Eye (tissue), 1 donor: Measurements from ENCODE around the gene LAMA4.
A peak's percentile ranks its signal among the peaks of the same experiment; 100 is the strongest.
"Not testable (repeated sequence)": the region's sequence is repeated elsewhere in the genome, so short reads cannot be mapped to it uniquely, and the experiment has no call there.

Source experiments
- DNase-seq: peaks from one replicate; pipeline ENCODE4 v3.0.0-alpha.2; 2015

The LAMA4 gene

DNA sequence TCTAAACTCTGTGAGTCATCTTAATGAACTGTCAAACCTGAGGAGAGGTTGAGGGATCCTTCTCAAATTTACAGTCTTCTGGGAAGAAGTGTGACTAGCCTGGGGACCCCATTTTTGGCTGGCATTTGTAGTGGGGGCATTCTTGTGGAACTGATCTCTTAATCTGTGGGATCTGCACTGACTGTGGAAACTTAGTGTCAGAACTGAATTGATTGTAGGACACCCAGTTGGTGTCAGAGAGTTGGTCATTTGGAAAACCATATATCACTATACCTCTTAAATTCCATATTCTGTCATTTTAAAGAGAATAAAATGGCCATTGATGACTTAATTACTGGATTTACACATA, 48.3 kb downstream of the LAMA4 start:
- no peak for DNase-seq

DNA sequence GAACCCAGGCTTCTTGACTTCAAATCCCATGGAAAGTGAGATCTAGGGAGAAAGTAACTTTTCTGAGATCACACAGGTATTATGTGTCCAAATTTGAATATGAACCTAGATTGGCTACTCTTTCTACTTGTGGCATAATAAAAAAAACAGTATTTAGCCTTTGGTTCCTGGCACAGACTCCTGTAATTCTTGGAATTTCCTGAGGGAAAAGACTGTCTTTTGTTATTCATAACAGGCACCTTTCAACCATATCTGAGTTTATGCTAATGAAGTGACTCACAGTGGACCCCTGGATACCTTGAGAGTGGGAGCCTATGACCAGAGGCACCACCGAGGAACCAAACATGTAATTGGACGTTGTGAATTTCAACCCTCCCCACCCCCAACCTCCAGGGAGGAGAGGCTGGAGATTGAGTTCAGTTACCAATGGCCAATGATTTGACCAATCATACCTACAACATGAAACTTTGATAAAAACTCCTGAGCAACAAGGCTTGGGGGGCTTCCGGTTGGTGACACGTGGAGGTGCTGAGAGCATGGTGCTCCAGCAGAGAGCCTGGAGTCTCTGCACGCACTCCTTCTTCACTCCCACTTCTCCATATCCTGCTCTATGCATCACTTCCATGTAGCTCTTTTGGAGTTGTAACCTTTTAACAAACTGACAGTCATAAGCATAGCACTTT, 48.8 kb downstream of the LAMA4 start:
- DNase-seq, result no peak

DNA sequence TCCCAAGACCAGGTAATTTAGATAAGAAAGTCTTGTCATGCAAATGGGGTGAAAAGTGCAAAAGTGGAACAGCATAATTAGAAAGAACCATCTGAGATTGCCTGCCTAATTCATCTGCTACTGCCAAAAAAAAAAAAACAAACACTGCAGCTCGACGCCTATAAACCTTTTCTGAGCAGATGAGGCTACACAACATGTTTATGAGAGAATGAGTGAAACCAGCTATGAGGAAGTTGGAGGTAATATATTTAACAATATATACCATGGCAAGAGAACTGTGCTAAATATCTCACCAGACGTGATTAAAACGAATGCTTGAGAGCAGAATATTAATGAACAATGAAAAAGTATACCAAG, 50.0 kb downstream of the LAMA4 start:
- DNase-seq, result no peak

DNA sequence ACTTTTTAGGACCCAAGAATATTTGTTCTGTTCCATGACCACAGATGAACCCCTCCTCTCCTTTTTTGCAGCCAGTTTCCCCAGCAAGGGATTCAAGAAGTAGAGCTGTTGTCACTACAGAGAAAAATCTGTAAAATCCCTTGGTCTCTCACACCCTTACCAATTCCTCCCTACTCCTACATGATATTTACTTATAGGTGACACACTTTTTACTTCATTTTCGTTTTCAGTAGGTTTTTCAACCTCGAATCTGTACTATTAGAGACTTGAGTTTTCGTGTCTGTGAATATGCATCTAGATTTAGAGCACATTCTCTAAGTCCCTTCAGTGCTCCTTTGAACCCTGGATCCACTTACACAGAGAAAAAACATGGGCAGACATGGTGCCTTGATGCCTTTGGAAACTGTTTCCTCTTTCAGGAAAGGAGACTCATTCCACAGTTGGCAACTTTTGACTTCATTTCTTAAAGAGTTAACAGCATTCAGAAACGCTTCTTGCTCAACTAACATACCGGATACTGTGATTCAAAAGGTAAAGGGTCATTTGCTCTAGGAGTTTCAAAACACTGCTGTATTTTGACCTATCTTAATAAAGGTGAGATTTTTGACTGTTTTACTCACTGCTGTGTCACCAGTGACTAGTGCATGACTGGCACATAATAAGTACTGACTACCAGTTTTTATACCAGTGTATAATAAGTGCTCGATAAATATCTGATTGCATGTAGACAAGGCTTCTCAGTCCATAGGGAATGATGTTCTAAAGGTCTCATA, 50.6 kb downstream of the LAMA4 start:
- DNase-seq, result no peak

DNA sequence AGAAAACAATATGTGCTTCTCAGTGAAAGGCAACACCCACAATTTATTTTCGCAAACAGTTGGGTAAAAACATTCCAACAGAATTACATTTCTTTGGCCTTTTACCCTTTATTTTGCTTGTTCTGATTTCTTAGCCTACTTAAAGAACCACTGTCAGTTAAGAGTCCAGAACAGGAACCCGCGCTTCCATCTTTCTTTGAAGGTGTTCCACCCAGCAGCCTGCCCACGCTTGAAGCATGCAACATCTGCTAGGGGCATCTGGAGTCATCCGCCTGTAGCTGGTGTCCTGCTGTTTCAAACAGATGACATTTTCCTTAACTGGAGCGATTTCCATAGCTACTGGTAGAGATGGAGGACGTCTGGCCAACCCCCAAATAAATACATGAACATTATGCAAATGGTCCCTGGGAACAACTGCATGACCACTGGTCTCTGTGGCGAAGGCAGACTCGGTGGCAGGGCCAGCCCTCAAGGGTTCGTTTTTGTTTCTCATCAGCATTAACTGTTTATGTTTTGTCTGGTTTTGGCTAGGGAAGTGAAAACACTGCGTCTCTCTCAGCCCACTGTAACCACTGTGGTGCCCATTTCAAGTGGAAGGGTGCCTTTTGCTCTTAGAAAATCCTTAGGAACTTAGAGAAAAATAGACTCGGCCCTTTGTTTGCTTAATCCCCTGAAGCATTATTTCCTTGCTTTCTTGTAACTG, 51.6 kb downstream of the LAMA4 start:
- DNase-seq, result no peak

DNA sequence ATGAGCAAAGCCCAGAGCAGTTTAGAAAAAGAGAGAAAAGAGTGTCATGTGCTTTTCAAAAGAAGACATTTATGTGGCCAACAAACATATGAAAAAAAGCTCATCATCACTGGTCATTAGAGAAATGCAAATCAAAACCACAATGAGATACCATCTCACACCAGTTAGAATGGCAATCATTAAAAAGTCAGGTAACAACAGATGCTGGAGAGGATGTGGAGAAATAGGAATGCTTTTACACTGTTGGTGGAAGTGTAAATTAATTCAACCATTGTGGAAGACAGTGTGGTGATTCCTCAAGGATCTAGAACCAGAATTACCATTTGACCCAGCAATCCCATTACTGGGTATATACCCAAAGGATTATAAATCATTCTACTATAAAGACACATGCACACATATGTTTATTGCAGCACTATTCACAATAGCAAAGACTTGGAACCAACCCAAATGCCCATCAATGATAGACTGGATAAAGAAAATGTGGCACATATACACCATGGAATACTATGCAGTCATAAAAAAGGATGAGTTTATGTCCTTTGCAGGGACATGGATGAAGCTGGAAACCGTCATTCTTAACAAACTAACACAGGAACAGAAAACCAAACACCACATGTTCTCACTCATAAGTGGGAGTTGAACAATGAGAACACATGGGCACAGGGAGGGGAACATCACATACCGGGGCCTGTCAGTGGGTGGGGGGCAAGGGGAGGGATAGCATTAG, 54.0 kb downstream of the LAMA4 start:
- DNase-seq, result not testable (repeated sequence)

DNA sequence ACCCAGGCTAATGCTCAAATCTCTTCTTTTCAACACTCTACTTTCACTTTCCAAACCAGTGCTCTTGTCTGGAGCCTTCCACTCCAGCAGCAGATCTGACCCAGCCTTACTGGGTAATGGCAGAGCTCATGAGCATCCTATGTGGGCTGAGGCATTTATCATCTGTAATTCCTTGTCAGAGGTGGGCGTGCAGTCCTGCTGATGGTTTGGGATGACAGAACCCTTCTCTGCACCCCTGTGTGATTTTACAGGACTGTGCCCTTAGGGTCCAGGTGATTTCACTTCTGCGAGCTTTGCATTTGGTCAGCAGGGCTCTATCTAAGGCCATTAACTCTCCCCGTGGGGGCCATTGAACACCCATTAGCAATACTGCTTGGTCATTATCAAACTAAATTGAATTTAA, 55.4 kb downstream of the LAMA4 start:
- no peak for DNase-seq

DNA sequence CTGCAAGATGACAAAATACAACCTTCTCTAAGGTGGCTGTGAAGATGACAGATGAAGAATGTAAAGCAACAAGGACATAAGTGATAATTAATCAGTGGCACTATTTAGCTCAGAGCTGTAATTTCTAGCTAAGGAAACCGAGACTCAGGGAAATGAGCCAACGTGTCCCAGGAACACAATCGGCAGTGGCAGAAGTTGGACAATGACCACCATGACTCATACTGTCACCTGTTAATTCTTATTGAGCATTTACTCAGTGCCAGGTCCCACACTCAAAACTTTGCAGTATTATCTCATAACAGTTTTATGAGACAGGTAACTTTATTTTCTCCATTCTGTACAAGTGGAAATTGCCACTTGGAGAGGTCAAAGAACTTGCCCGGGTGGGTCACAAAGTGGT, 55.8 kb downstream of the LAMA4 start:
- DNase-seq, result no peak

DNA sequence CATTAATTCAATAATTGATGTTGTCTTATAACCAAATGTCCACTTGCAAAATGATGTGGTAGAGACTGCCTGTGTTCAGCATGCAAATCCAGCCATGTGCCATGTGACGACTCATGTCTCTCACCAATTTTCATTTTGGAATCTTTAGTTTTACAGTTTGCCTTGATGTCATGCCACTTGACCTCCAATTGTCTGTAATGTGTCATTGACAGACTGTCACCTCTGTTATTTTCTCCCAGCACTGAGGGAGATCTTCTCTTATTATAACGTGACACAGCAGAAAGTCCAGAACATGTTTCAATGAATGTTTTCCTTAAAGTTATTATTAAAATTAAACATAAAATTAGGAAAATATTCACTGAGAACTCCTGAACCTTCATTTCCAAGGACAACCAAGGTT, 56.7 kb downstream of the LAMA4 start:
- DNase-seq, result no peak

DNA sequence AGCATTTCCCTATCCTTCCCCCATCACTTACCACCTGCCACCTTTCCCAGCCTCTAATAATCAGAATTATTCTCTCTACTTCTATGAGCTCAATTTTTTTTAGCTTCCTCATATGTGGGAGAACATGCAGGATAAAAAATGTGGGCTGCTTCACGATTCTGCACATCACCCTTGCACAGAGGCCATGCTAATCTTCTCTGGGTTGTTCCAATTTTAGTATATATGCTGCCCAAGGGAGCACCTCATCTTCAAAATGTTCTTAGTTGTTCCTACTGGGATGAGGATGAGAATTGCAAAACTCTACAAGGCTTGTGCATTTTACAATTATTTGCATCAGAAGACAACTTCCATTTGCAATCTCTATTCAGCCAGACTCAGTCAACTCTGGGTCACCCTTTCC, 58.1 kb downstream of the LAMA4 start:
- DNase-seq, result no peak

DNA sequence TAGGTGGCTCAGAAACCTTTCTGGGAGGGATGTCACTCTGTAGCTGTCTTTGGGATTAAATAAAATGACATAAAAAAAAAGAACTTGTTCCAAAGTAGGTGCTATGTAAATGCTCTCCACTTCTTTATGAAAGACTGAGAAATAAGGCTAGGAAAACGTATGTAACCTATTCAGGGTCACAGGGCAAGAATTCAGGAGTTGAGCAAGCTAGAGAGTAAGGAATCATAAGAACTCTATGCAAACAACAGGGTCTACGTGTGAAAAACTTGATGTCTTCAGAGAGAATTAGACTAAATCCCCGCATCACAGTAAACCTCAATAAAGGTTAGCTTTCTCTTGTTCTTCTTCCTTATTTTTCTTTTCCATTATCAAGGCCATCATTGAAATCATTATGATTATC, 59.2 kb downstream of the LAMA4 start:
- DNase-seq, result no peak

DNA sequence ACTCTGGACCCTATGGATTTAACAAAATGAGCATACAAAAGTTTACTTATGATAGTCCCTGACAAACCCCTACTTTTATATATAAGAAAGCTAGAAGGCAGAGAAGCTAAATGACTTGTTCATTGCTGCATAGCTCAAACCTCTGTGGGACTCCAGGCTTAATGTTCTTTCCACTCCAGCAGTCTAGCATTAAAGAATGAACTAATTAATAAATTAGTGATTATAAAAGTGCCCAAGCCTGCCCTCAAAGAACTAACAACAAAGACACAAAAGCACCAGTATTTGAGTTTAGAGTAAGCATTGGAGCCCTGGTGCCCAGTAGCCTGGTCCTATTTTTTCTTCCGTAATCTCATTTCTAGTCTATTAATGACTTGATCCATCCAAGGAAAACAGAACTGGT, 59.9 kb downstream of the LAMA4 start:
- DNase-seq, result no peak

DNA sequence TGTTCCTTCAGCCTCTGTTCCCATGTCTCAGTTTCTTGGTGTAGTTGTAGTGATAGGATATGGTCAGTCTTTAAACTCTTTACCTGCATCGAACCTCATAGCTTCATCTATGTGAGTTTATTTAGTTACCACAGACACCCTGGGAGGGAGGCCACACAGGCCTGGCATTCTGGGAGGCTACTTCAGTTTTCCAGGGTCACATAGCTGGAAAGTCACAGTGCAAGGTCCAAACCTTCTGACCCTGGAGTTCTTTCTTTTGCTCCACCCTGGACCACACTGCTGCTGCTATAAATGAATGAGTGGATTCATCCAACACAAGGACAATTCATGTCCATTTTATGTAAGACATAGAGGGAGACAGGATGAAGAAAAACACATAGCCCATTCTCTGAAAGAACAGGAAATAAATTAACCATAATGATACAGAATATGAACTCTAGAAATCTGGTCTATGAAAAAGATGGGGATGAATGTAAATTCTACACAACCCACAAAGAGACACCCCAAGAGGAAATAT, 60.8 kb downstream of the LAMA4 start:
- DNase-seq, result no peak

DNA sequence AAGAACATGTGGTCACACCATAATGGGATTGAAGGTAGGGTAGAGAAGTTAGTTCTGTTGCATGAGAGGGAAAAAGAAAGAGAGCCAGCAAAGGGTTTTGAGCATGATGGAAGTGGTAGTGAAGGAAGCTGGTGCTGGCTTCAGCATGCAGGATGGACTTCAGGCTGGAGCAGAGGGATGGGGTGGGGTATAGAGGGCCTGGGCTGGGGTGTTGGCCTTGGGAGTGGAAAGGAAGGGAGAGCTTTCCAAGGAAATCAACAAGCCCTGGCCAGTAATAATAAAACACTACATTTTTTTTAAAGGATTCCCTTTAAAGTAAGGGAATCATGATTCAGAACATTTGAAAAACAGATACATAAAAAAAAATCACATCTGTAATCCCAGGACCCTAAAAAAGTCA, 61.2 kb downstream of the LAMA4 start:
- DNase-seq, result no peak

DNA sequence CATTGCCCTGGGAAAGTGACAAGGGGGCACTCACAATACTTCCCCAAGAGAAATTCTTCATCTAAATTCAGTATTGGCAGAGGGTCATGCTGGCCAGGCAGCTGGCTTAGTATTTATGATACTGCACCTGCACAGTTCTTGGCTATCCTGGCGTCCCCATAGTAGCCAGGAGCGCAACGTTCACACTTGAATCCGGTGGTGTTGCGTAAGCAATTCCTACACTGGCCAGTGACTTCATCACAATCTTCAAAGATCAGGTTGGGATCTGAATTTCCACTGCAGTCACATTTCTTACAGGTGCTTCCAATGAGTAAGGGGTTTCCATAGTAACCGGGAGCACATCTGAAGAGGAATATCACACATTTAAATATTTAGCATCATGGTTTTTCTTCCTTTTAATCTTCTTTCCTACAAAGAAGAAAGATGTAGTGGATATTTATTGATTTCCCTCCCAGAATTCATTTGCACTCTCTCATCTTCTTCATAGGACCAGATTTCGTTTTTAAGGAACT, 62.8 kb downstream of the LAMA4 start:
- no peak for DNase-seq

DNA sequence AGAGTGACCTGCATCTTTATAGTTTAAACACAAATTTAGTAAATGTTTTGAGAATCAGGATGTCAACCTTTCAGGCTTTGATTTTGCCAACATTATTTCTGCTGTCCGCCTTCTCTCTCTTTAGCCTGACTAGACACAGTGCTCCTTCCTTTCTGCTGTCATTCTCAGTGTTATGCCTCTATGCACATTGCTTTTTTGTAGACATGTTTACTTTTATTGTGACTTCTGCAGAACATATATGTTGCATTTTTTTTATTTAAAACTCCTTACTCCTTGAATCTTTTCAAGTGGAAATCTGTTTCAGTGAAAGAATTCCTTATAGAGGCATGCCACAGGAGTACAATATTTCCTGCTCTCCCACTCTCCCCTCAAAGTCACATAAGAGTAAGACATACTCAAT, 64.2 kb downstream of the LAMA4 start:
- DNase-seq, result no peak

DNA sequence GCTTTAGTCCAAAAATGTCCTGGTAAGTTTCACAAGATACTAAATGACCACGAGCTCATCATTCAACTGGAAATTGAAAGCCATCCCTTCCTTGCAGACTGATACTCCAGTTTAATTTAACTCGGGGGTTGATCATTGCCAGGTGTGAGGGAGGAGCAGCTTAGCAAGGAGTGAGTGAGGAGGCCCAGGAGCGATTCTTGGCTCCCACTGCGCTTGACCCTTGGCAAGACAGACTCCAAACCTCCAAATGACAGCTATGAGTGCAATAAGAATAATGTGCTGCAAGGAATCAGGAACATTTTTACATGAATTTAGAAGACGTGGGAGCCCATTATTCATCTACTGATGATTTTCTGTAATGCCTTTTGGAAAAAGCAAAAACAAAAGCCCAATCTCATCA, 64.9 kb downstream of the LAMA4 start:
- DNase-seq, result no peak

DNA sequence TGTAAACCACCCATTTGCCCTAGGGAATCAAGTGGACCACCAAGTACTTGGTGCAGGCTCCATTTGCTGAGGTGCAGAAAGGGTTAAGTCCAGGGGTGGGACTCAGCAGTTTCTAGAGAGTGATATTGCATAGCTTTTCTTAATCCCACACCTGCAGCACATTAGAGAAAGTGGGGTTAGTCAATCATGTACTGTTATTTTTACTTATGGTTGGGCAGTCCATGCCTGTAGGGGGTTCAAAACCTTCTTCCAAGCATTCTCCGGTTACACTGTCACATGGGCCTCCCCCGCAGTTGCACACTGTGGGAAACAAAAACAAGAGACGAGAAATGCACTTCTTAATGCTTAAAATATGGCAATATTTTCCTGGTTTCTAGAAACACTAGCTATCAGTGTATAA, 65.5 kb downstream of the LAMA4 start:
- DNase-seq, result peak; percentile 61

DNA sequence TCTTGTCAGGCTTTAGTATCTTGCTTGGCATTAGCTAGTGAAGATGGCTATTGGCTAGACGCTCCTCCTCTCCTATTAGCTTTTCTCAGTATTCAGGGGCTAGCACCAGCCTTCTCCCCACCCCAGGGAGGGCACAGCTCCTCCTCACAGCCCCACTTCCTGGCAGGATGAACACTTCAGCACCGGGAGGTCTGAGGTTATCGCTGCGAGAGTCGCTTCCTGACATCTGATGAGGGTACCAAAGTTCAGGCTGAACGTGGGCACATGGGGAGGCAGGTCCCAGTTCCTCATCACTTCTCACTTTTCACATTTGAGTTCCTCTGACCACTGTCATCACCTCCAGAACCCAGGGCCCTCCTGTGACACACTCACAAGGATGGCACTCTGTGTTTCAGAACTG, 66.6 kb downstream of the LAMA4 start:
- no peak for DNase-seq

DNA sequence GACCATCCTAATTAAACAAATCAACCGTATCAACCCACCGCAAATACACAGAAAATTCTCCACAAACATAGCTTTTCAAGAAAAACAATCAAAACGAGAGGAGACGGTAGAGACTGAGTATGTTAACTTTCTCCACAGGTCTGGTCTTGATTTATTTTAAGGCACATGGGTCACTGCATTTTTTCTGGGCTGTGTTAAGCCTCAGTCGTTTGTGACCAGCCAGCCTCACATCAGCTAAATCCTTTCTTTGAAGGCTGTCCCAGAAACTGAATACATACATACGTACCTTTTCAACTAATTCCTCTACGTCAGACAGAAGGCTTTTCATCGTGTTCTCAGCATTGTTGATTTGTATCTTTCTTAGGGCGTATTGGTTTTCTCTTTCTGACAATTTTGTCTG, 69.4 kb downstream of the LAMA4 start:
- peak; percentile 66 for DNase-seq

DNA sequence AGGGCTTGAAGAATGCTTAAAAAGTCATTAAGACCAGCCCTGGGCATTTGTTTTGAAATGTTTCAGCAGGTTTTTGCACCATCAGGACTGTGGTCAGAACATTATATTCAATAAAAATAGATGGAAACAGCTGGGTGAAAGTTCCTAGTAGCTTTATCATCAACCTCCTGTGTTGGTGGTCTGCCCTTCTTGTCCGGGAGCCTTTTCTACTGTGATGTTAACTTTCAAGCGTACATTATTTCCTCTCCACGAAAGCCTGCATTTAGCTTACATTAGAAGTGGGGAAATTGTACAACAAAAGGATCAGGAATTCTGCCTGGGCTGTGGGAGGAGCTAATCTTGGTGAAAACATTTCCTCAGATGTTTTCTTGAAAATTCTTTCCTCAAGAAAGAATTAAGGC, 71.1 kb downstream of the LAMA4 start:
- no peak for DNase-seq

DNA sequence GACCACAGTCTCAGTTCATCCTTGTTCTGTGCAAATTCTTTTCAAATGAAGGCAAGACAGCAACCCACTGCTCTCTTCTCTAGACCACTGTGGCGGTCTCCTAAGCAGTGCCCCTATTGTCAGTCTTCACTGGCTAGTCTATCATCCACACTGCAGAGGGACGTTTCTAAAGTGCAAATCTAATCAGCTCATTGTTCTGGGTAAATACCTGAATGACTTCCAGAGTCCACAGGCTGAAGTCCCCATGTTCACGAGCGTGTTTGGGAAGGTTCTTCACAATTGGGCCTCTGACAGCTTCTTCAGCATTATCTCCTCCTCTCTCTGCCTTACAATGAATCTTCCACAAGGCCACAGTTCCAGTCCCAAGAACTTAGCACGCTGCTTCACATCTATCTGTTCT, 73.2 kb downstream of the LAMA4 start:
- DNase-seq, result no peak
